ENCODE measurements around the gene MAPRE2. TPM values are rescaled to one million over a fixed set of nuclear protein-coding genes. Genes with fewer than 3 reads are reported as not detected.

Gene MAPRE2
- total and polyA plus RNA-seq, 4 donors: 12.5 to 57.8 (median 19.8) TPM

- H3K27me3 ChIP-seq (ENCODE audit: control insufficient read depth in 3 of 3, insufficient read depth in 3 of 3, low read length in 2 of 3): no peaks in the 10 kb centered on the region
- TF ChIP-seq, protein P1, sequence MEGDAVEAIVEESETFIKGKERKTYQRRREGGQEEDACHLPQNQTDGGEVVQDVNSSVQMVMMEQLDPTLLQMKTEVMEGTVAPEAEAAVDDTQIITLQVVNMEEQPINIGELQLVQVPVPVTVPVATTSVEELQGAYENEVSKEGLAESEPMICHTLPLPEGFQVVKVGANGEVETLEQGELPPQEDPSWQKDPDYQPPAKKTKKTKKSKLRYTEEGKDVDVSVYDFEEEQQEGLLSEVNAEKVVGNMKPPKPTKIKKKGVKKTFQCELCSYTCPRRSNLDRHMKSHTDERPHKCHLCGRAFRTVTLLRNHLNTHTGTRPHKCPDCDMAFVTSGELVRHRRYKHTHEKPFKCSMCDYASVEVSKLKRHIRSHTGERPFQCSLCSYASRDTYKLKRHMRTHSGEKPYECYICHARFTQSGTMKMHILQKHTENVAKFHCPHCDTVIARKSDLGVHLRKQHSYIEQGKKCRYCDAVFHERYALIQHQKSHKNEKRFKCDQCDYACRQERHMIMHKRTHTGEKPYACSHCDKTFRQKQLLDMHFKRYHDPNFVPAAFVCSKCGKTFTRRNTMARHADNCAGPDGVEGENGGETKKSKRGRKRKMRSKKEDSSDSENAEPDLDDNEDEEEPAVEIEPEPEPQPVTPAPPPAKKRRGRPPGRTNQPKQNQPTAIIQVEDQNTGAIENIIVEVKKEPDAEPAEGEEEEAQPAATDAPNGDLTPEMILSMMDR (IDR thresholded peaks at IDR 0.05; ENCODE audit: control extremely low read depth, extremely low read depth): no peak
Observed at GRCh38 chr18:35063875-35064690, 22.9 kb downstream of the MAPRE2 start.

DNA sequence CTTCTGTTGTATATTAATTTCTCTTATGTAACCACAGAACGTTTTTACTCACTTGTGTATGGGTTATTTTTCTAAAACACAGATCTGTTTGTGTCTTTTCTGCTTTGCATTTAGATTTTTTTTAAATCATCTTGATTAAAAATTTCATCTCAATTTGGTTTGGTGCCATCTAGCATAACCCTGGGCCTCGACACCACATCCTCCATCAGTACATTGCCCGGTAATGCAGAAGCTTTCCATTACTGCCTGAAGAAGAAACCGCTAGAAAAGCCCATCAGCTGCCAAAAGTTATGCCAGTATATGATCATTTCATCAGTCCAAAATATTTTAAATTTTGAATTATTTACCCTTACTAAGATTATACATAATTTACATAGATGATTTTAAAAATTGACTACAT lies 26.2 kb downstream of the MAPRE2 start:
- ATAC-seq (ENCODE audit: insufficient read depth, low FRiP score) (no peak), DNase-seq (no peak)
- no peaks in the 10 kb centered on the region for H3K9me3 ChIP-seq (ENCODE audit: control insufficient read depth in 4 of 4, insufficient read depth in 3 of 4, low read length in 3 of 4)
- 58% methylated on average over 4 of the region's 4 CpGs for WGBS, 2 donors
- H3K27me3 ChIP-seq (ENCODE audit: control insufficient read depth in 3 of 3, insufficient read depth in 3 of 3, low read length in 2 of 3): no peaks in the 10 kb centered on the region
- peaks cover 0 to 13% (median 4%) of the 10 kb centered on the region in 5 donors for H3K4me1 ChIP-seq (ENCODE audit: control insufficient read depth in 5 of 5, insufficient read depth in 5 of 5, low read length in 5 of 5)
- no peak overlapping the region for H3K4me3 ChIP-seq
- TF ChIP-seq, protein P1 (IDR thresholded peaks at IDR 0.05; ENCODE audit: control extremely low read depth, extremely low read depth): no peak
- H3K36me3 ChIP-seq (ENCODE audit: control insufficient read depth in 4 of 4, insufficient read depth in 4 of 4, low read length in 4 of 4): peaks cover 3 to 7% (median 4%) of the 10 kb centered on the region in 4 donors
- no peak overlapping the region for H3K27ac ChIP-seq (ENCODE audit: low read depth in 1 of 2, low read length in 1 of 2)
- no peak overlapping the region for H3K9ac ChIP-seq (ENCODE audit: insufficient read depth in 1 of 2, low read length in 2 of 2)

More at GRCh38 chr18:35063875-35064690, 22.9 kb downstream of the MAPRE2 start:
- peaks cover 0 to 20% (median 7%) of the 10 kb centered on the region in 5 donors for H3K4me1 ChIP-seq (ENCODE audit: control insufficient read depth in 5 of 5, insufficient read depth in 5 of 5, low read length in 5 of 5)
- DNase-seq (peak in 1 of 3 donors; percentile 51), ATAC-seq (ENCODE audit: insufficient read depth, low FRiP score) (no peak)
- H3K4me3 ChIP-seq: no peak overlapping the region
- no peak overlapping the region for H3K27ac ChIP-seq (ENCODE audit: low read depth in 1 of 2, low read length in 1 of 2)
- no peaks in the 10 kb centered on the region for H3K36me3 ChIP-seq (ENCODE audit: control insufficient read depth in 4 of 4, insufficient read depth in 4 of 4, low read length in 4 of 4)
- no peaks in the 10 kb centered on the region for H3K9me3 ChIP-seq (ENCODE audit: control insufficient read depth in 4 of 4, insufficient read depth in 3 of 4, low read length in 3 of 4)
- H3K9ac ChIP-seq (ENCODE audit: insufficient read depth in 1 of 2, low read length in 2 of 2): no peak overlapping the region
- 64 to 77% methylated on average over 4 of the region's 4 CpGs for WGBS, 2 donors

GRCh38 chr18:35071819-35072247 lies 30.6 kb downstream of the MAPRE2 start:
- WGBS, 2 donors: 42 to 65% methylated on average over 3 of the region's 3 CpGs
- TF ChIP-seq, protein P1 (IDR thresholded peaks at IDR 0.05; ENCODE audit: control extremely low read depth, extremely low read depth): no peak

More at GRCh38 chr18:35071819-35072247, 30.6 kb downstream of the MAPRE2 start:
- Histone ChIP-seq H3K9ac (ENCODE audit: insufficient read depth in 1 of 2, low read length in 2 of 2) (no peak overlapping the region), H3K27me3 (ENCODE audit: control insufficient read depth in 3 of 3, insufficient read depth in 3 of 3, low read length in 2 of 3) (no peaks in the 10 kb centered on the region), H3K36me3 (ENCODE audit: control insufficient read depth in 4 of 4, insufficient read depth in 4 of 4, low read length in 4 of 4) (peaks cover 3 to 7% (median 4%) of the 10 kb centered on the region in 4 donors), H3K9me3 (ENCODE audit: control insufficient read depth in 4 of 4, insufficient read depth in 3 of 4, low read length in 3 of 4) (no peaks in the 10 kb centered on the region), H3K27ac (ENCODE audit: low read depth in 1 of 2, low read length in 1 of 2) (peak overlapping the region in 1 of 2 donors; percentile 53), H3K4me3 (no peak overlapping the region), H3K4me1 (ENCODE audit: control insufficient read depth in 5 of 5, insufficient read depth in 5 of 5, low read length in 5 of 5) (peaks cover 0 to 26% (median 4%) of the 10 kb centered on the region in 5 donors)
- ATAC-seq (ENCODE audit: insufficient read depth, low FRiP score) (no peak), DNase-seq (no peak)
